ENCODE measurements around the gene HOXA5. TPM values are rescaled to one million over a fixed set of nuclear protein-coding genes. Genes with fewer than 3 reads are reported as not detected.
A peak's percentile ranks its signal among the peaks of the same experiment; 100 is the strongest.

Gene HOXA5
- total RNA-seq, 1 experiment from 2014 or later: 7.5 TPM

GRCh38 chr7:27191833-27192545 is 48.5 kb upstream of the HOXA5 start:
- peak overlapping the region; percentile 91 for H3K4me3 ChIP-seq (ENCODE audit: low read length)

GRCh38 chr7:27191161-27191731 is 47.8 kb upstream of the HOXA5 start:
- no peaks in the 10 kb centered on the region for H3F3A ChIP-seq (ENCODE audit: low read length, unreplicated experiment)
- H3K4me1 ChIP-seq (ENCODE audit: insufficient read depth, low read length): peaks cover 42% of the 10 kb centered on the region
- TSS peak; percentile 7 for BruUV-seq (replicated peaks)
- H2AFZ ChIP-seq (ENCODE audit: low read length): no peak overlapping the region; the same call in 1 of the 2 replicates
- DNase-seq (peak; percentile 31), ATAC-seq (0 out of 2 replicates have a peak, but pooled peaks have one; percentile 1)
- ChIA-PET POLR2A (ENCODE audit: unreplicated experiment) (interaction anchor here (0.6 kb wide), 2 partner anchors 75 to 858 kb away, joined by 3 to 5 read pairs; no protein-coding TSS in a partner anchor), CTCF (interaction anchor here (0.6 to 0.7 kb wide), 2 partner anchors 8 to 822 kb away, joined by 3 read pairs; partner anchors contain the start of gene HOXA13)
- no peaks in the 10 kb centered on the region for H3K9me3 ChIP-seq (ENCODE audit: low read length)
- no peak for TF ChIP-seq CTCF (conservative IDR thresholded peaks at IDR 0.05; ENCODE audit: low read depth, low read length)
- H3K9ac ChIP-seq (ENCODE audit: low read length): peak overlapping the region; percentile 97
- H3K27me3 ChIP-seq (ENCODE audit: low read length): no peaks in the 10 kb centered on the region
- H3K4me3 ChIP-seq (ENCODE audit: low read length): peak overlapping the region; percentile 91
- no peaks in the 10 kb centered on the region; the same call in 1 of the 2 replicates for H4K20me1 ChIP-seq (ENCODE audit: low read length)
- intact Hi-C loops (cut with micrococcal nuclease): no loop called here
- no peaks in the 10 kb centered on the region for H3K9me2 ChIP-seq (replicated peaks; ENCODE audit: low read length)
- H3K79me2 ChIP-seq (ENCODE audit: low read length): peaks cover 100% of the 10 kb centered on the region
- H3K4me2 ChIP-seq (ENCODE audit: low read length): peak overlapping the region; percentile 99
- peak overlapping the region; percentile 97 for H3K27ac ChIP-seq (ENCODE audit: low read length)
- H3K36me3 ChIP-seq (ENCODE audit: low read depth, low read length): no peaks in the 10 kb centered on the region

More at GRCh38 chr7:27191833-27192545, 48.5 kb upstream of the HOXA5 start:
- no peak overlapping the region; the same call in 1 of the 2 replicates for H2AFZ ChIP-seq (ENCODE audit: low read length)
- intact Hi-C loops (cut with micrococcal nuclease): no loop called here
- ChIA-PET CTCF (no interaction called here), POLR2A (ENCODE audit: unreplicated experiment) (interaction anchor here (0.5 to 0.6 kb wide), 2 partner anchors 23 to 470 kb away, joined by 4 to 9 read pairs; no protein-coding TSS in a partner anchor)
- TF ChIP-seq CTCF (conservative IDR thresholded peaks at IDR 0.05; ENCODE audit: low read depth, low read length) (no peak), EZH2 (IDR thresholded peaks at IDR 0.05; ENCODE audit: low read length, unreplicated experiment) (no peak), EZH2phosphoT487 (IDR thresholded peaks at IDR 0.05; ENCODE audit: borderline replicate concordance, low read length) (no peak)
- H3K4me2 ChIP-seq (ENCODE audit: low read length): peak overlapping the region; percentile 99
- H3K9ac ChIP-seq (ENCODE audit: low read length): peak overlapping the region; percentile 97
- peaks cover 7% of the 10 kb centered on the region; the same call in 1 of the 2 replicates for H4K20me1 ChIP-seq (ENCODE audit: low read length)
- peaks cover 42% of the 10 kb centered on the region for H3K4me1 ChIP-seq (ENCODE audit: insufficient read depth, low read length)
- peak; percentile 9 for ATAC-seq
- H3K27ac ChIP-seq (ENCODE audit: low read length): peak overlapping the region; percentile 97
- H3K9me3 ChIP-seq (ENCODE audit: low read length): no peaks in the 10 kb centered on the region
- H3K27me3 ChIP-seq (ENCODE audit: low read length): no peaks in the 10 kb centered on the region
- BruUV-seq (replicated peaks): no TSS peak
- peaks cover 100% of the 10 kb centered on the region for H3K79me2 ChIP-seq (ENCODE audit: low read length)
- peak; percentile 51 for DNase-seq
- H3K9me2 ChIP-seq (replicated peaks; ENCODE audit: low read length): no peaks in the 10 kb centered on the region
- no peaks in the 10 kb centered on the region for H3K36me3 ChIP-seq (ENCODE audit: low read depth, low read length)
- H3F3A ChIP-seq (ENCODE audit: low read length, unreplicated experiment): no peaks in the 10 kb centered on the region

Data from PC-3 (cell line).